Measurements from ENCODE around the gene SCG5.

The SCG5 gene

GRCh38 chr15:32659340-32660155 lies 18.0 kb downstream of the SCG5 start:
- no peak overlapping the region for H3K4me3 ChIP-seq (ENCODE audit: low read depth in 1 of 5, low read length in 5 of 5)
- no peak overlapping the region for H3K27ac ChIP-seq (ENCODE audit: low read depth, low read length)

GRCh38 chr15:32663671-32664070 lies 22.2 kb downstream of the SCG5 start:
- H3K27ac ChIP-seq (ENCODE audit: low read depth, low read length): no peak overlapping the region
- no peak overlapping the region for H3K4me3 ChIP-seq (ENCODE audit: low read depth in 1 of 5, low read length in 5 of 5)
- H3K9ac ChIP-seq (ENCODE audit: low read length in 5 of 5): no peak overlapping the region
- H3K4me1 ChIP-seq (ENCODE audit: control insufficient read depth in 5 of 5, insufficient read depth in 5 of 5, low read length in 5 of 5): peaks cover 0 to 3% (median 0%) of the 10 kb centered on the region in 5 donors
- H3K27me3 ChIP-seq (ENCODE audit: control insufficient read depth in 5 of 5, insufficient read depth in 4 of 5, low read length in 5 of 5): no peaks in the 10 kb centered on the region
- no peaks in the 10 kb centered on the region for H3K9me3 ChIP-seq (ENCODE audit: control insufficient read depth in 5 of 5, low read length in 5 of 5)
- H3K36me3 ChIP-seq (ENCODE audit: control insufficient read depth in 5 of 5, insufficient read depth in 5 of 5, low read length in 5 of 5): no peaks in the 10 kb centered on the region

More at GRCh38 chr15:32659340-32660155, 18.0 kb downstream of the SCG5 start:
- Histone ChIP-seq H3K36me3 (ENCODE audit: control insufficient read depth in 5 of 5, insufficient read depth in 5 of 5, low read length in 5 of 5) (no peaks in the 10 kb centered on the region), H3K9ac (ENCODE audit: low read length in 5 of 5) (no peak overlapping the region), H3K27me3 (ENCODE audit: control insufficient read depth in 5 of 5, insufficient read depth in 4 of 5, low read length in 5 of 5) (no peaks in the 10 kb centered on the region), H3K9me3 (ENCODE audit: control insufficient read depth in 5 of 5, low read length in 5 of 5) (no peaks in the 10 kb centered on the region), H3K4me1 (ENCODE audit: control insufficient read depth in 5 of 5, insufficient read depth in 5 of 5, low read length in 5 of 5) (peaks cover 0 to 3% (median 0%) of the 10 kb centered on the region in 5 donors)

GRCh38 chr15:32664796-32665195 lies 23.3 kb downstream of the SCG5 start:
- Histone ChIP-seq H3K9me3 (ENCODE audit: control insufficient read depth in 5 of 5, low read length in 5 of 5) (no peaks in the 10 kb centered on the region), H3K27ac (ENCODE audit: low read depth, low read length) (no peak overlapping the region), H3K36me3 (ENCODE audit: control insufficient read depth in 5 of 5, insufficient read depth in 5 of 5, low read length in 5 of 5) (no peaks in the 10 kb centered on the region), H3K4me1 (ENCODE audit: control insufficient read depth in 5 of 5, insufficient read depth in 5 of 5, low read length in 5 of 5) (no peaks in the 10 kb centered on the region), H3K27me3 (ENCODE audit: control insufficient read depth in 5 of 5, insufficient read depth in 4 of 5, low read length in 5 of 5) (no peaks in the 10 kb centered on the region), H3K9ac (ENCODE audit: low read length in 5 of 5) (no peak overlapping the region), H3K4me3 (ENCODE audit: low read depth in 1 of 5, low read length in 5 of 5) (no peak overlapping the region)

- Histone ChIP-seq H3K9ac (ENCODE audit: low read length in 5 of 5) (no peak overlapping the region), H3K27me3 (ENCODE audit: control insufficient read depth in 5 of 5, insufficient read depth in 4 of 5, low read length in 5 of 5) (no peaks in the 10 kb centered on the region), H3K4me1 (ENCODE audit: control insufficient read depth in 5 of 5, insufficient read depth in 5 of 5, low read length in 5 of 5) (no peaks in the 10 kb centered on the region), H3K4me3 (ENCODE audit: low read depth in 1 of 5, low read length in 5 of 5) (no peak overlapping the region), H3K36me3 (ENCODE audit: control insufficient read depth in 5 of 5, insufficient read depth in 5 of 5, low read length in 5 of 5) (no peaks in the 10 kb centered on the region), H3K9me3 (ENCODE audit: control insufficient read depth in 5 of 5, low read length in 5 of 5) (no peaks in the 10 kb centered on the region), H3K27ac (ENCODE audit: low read depth, low read length) (no peak overlapping the region)
These were observed 25.8 kb downstream of the SCG5 start for GRCh38 chr15:32667321-32667720.

- Histone ChIP-seq H3K27ac (ENCODE audit: low read depth, low read length) (no peak overlapping the region), H3K9ac (ENCODE audit: low read length in 5 of 5) (no peak overlapping the region), H3K36me3 (ENCODE audit: control insufficient read depth in 5 of 5, insufficient read depth in 5 of 5, low read length in 5 of 5) (no peaks in the 10 kb centered on the region)
These were observed 27.4 kb downstream of the SCG5 start for GRCh38 chr15:32668942-32669341.

GRCh38 chr15:32669896-32670611 lies 28.5 kb downstream of the SCG5 start:
- Histone ChIP-seq H3K4me3 (ENCODE audit: low read depth in 1 of 5, low read length in 5 of 5) (no peak overlapping the region), H3K36me3 (ENCODE audit: control insufficient read depth in 5 of 5, insufficient read depth in 5 of 5, low read length in 5 of 5) (no peaks in the 10 kb centered on the region), H3K9ac (ENCODE audit: low read length in 5 of 5) (no peak overlapping the region), H3K4me1 (ENCODE audit: control insufficient read depth in 5 of 5, insufficient read depth in 5 of 5, low read length in 5 of 5) (no peaks in the 10 kb centered on the region), H3K27me3 (ENCODE audit: control insufficient read depth in 5 of 5, insufficient read depth in 4 of 5, low read length in 5 of 5) (no peaks in the 10 kb centered on the region), H3K27ac (ENCODE audit: low read depth, low read length) (no peak overlapping the region), H3K9me3 (ENCODE audit: control insufficient read depth in 5 of 5, low read length in 5 of 5) (no peaks in the 10 kb centered on the region)

More at GRCh38 chr15:32668942-32669341, 27.4 kb downstream of the SCG5 start:
- no peaks in the 10 kb centered on the region for H3K27me3 ChIP-seq (ENCODE audit: control insufficient read depth in 5 of 5, insufficient read depth in 4 of 5, low read length in 5 of 5)
- H3K4me1 ChIP-seq (ENCODE audit: control insufficient read depth in 5 of 5, insufficient read depth in 5 of 5, low read length in 5 of 5): no peaks in the 10 kb centered on the region
- no peaks in the 10 kb centered on the region for H3K9me3 ChIP-seq (ENCODE audit: control insufficient read depth in 5 of 5, low read length in 5 of 5)
- H3K4me3 ChIP-seq (ENCODE audit: low read depth in 1 of 5, low read length in 5 of 5): no peak overlapping the region

- Histone ChIP-seq H3K9ac (ENCODE audit: low read length in 5 of 5) (no peak overlapping the region), H3K9me3 (ENCODE audit: control insufficient read depth in 5 of 5, low read length in 5 of 5) (no peaks in the 10 kb centered on the region), H3K4me3 (ENCODE audit: low read depth in 1 of 5, low read length in 5 of 5) (no peak overlapping the region), H3K27ac (ENCODE audit: low read depth, low read length) (no peak overlapping the region), H3K4me1 (ENCODE audit: control insufficient read depth in 5 of 5, insufficient read depth in 5 of 5, low read length in 5 of 5) (no peaks in the 10 kb centered on the region), H3K36me3 (ENCODE audit: control insufficient read depth in 5 of 5, insufficient read depth in 5 of 5, low read length in 5 of 5) (no peaks in the 10 kb centered on the region), H3K27me3 (ENCODE audit: control insufficient read depth in 5 of 5, insufficient read depth in 4 of 5, low read length in 5 of 5) (no peaks in the 10 kb centered on the region)
These were observed 29.1 kb downstream of the SCG5 start for GRCh38 chr15:32670623-32671022.

GRCh38 chr15:32671339-32672325 lies 30.1 kb downstream of the SCG5 start:
- H3K36me3 ChIP-seq (ENCODE audit: control insufficient read depth in 5 of 5, insufficient read depth in 5 of 5, low read length in 5 of 5): no peaks in the 10 kb centered on the region
- no peaks in the 10 kb centered on the region for H3K9me3 ChIP-seq (ENCODE audit: control insufficient read depth in 5 of 5, low read length in 5 of 5)
- no peaks in the 10 kb centered on the region for H3K27me3 ChIP-seq (ENCODE audit: control insufficient read depth in 5 of 5, insufficient read depth in 4 of 5, low read length in 5 of 5)
- H3K9ac ChIP-seq (ENCODE audit: low read length in 5 of 5): no peak overlapping the region
- no peaks in the 10 kb centered on the region for H3K4me1 ChIP-seq (ENCODE audit: control insufficient read depth in 5 of 5, insufficient read depth in 5 of 5, low read length in 5 of 5)
- H3K27ac ChIP-seq (ENCODE audit: low read depth, low read length): no peak overlapping the region
- no peak overlapping the region for H3K4me3 ChIP-seq (ENCODE audit: low read depth in 1 of 5, low read length in 5 of 5)

GRCh38 chr15:32674681-32675080 lies 33.2 kb downstream of the SCG5 start:
- Histone ChIP-seq H3K4me3 (ENCODE audit: low read depth in 1 of 5, low read length in 5 of 5) (no peak overlapping the region), H3K4me1 (ENCODE audit: control insufficient read depth in 5 of 5, insufficient read depth in 5 of 5, low read length in 5 of 5) (no peaks in the 10 kb centered on the region), H3K27me3 (ENCODE audit: control insufficient read depth in 5 of 5, insufficient read depth in 4 of 5, low read length in 5 of 5) (no peaks in the 10 kb centered on the region), H3K36me3 (ENCODE audit: control insufficient read depth in 5 of 5, insufficient read depth in 5 of 5, low read length in 5 of 5) (no peaks in the 10 kb centered on the region), H3K9ac (ENCODE audit: low read length in 5 of 5) (no peak overlapping the region), H3K27ac (ENCODE audit: low read depth, low read length) (no peak overlapping the region), H3K9me3 (ENCODE audit: control insufficient read depth in 5 of 5, low read length in 5 of 5) (no peaks in the 10 kb centered on the region)
